ENCODE results near the gene UBE3D.
"Not testable (repeated sequence)": the region's sequence is repeated elsewhere in the genome, so short reads cannot be mapped to it uniquely, and the experiment has no call there.

UBE3D gene

DNA sequence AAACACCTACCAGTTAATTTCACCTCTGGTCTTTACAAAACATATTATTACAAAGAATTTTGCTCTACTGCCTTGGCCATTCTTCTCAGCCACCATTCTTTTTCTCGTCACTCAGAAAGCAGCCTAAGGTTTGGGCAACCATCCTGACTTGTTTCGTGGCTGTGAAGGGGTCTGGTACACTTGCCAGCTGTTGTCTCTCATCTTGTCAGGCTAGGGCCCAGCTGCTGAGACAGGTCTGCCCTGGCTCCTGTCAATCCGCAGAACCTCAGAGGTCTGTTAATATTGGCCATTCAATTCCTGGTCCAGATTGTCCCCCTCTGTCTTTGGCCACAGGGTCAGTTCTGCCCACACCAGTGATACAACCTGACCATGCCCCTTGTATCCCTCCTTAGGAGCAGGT lies 197.7 kb downstream of the UBE3D start:
- DNase-seq: no peak

- DNase-seq: no peak
Observed at GRCh38 chr6:82866446-82866845, 199.2 kb downstream of the UBE3D start.

GRCh38 chr6:82865461-82865860 lies 200.2 kb downstream of the UBE3D start:
- DNase-seq: no peak

- DNase-seq: no peak
Observed at GRCh38 chr6:82863781-82864180, 201.9 kb downstream of the UBE3D start.

- DNase-seq: no peak
Observed at GRCh38 chr6:82862543-82862942, 203.1 kb downstream of the UBE3D start.

GRCh38 chr6:82861121-82861520 lies 204.5 kb downstream of the UBE3D start:
- no peak for DNase-seq

DNA sequence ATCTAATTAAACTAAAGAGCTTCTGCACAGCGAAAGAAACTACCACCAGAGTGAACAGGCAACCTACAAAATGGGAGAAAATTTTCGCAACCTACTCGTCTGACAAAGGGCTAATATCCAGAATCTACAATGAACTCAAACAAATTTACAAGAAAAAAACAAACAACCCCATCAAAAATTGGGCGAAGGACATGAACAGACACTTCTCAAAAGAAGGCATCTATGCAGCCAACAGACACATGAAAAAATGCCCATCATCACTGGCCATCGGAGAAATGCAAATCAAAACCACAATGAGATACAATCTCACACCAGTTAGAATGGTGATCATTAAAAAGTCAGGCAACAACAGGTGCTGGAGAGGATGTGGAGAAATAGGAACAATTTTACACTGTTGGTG lies 209.6 kb downstream of the UBE3D start:
- DNase-seq: not testable (repeated sequence)

- DNase-seq: not testable (repeated sequence)
Observed at GRCh38 chr6:82852904-82853303, 212.7 kb downstream of the UBE3D start.

DNA sequence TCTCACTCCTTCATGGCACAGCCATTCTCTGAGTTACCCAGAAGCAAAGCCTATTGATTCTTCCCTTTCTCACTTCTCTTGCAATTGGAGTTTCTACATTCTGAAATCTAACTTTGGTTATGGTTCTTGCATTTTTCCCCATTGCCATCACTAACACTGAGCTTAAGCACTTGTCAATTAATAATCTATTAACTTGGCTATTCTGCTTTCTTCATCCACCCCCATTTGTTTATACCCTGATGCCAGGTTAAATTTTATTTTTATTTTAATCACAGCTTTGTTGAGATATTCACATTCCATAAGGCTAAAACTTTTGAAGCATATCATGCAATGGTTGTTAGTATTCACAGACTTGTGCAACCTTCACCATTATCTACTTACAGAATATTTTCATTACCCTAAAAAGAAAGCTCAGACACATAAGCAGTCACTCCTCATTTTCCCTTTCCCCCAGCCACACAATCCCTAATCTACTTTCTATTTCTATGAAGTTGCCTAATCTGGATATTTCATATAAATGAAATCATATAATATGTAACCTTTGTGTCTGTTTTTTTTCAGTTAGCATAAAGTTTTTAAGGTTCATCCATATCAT lies 222.3 kb downstream of the UBE3D start:
- DNase-seq: no peak

DNA sequence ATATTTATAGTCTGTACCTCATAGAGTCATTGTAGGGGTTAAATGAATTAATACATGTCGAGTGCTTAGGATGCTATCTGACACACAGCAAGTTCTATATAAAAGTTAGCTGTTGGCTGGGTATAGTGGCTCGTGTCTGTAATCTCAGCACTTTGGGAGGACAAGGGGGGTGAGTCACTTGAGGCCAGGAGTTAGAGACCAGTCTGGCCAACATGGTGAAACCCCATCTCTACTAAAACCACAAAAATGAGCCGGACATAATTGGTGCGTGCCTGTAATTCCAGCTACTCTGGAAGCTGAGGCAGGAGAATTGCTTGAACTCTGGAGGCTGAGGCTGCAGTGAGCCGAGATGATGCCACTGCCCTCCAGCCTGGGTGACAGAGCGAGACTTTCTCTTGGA lies 222.9 kb downstream of the UBE3D start:
- DNase-seq: no peak
